HEK293 (cell line): ENCODE measurements around the gene TTC23.

Experiments
- CTCF ChIA-PET: fragments of 350-600 bp; formaldehyde crosslinking; extraction: SDS; loops from one replicate; lab custom pipeline; 2021; ENCODE audit warnings: antibody characterized with exemption; lab: Yijun Ruan, JAX
- POLR2A ChIA-PET: fragments of 300-600 bp; formaldehyde crosslinking; extraction: SDS; loops from one replicate; lab custom pipeline; 2020; ENCODE audit warnings: antibody characterized with exemption, inconsistent platforms; lab: Yijun Ruan, JAX
- H3K27ac ChIP-seq: fragments of 200-500 bp; sonication (Bioruptor generic); 2 replicates; pipeline ENCODE4 v1.5.1; 2014; ENCODE audit warnings: low read depth, low read length, control low read depth, inconsistent platforms; ENCODE audit errors: extremely low read depth
- H3K36me3 ChIP-seq, 2 experiments: fragments of 200-500 bp in 1 of 2; sonication (Bioruptor generic) in 1 of 2; 1 replicate in 1 of 2; 2 replicates in 1 of 2; pipeline ENCODE4 v1.5.1; 2014 to 2017; ENCODE audit warnings: inconsistent platforms in 2 of 2, low read length in 2 of 2; ENCODE audit not compliant: control insufficient read depth in 2 of 2, insufficient read depth in 1 of 2
- H3K4me1 ChIP-seq: fragments of 200-500 bp; sonication (Bioruptor generic); 2 replicates; pipeline ENCODE4 v1.5.1; 2014; ENCODE audit warnings: mild to moderate bottlenecking, low read length, inconsistent platforms; ENCODE audit not compliant: control insufficient read depth, insufficient read depth
- H3K4me3 ChIP-seq: 2 replicates; pipeline ENCODE4 v1.5.1; 2011; ENCODE audit warnings: low read depth, mild to moderate bottlenecking, control low read depth, low read length, moderate library complexity
- H3K9me3 ChIP-seq: fragments of 200-500 bp; sonication (Bioruptor generic); 2 replicates; pipeline ENCODE4 v1.5.1; 2014; ENCODE audit warnings: low read depth, low read length, inconsistent platforms; ENCODE audit not compliant: control insufficient read depth, insufficient read depth
- BCL11A ChIP-seq: fragments of 450-650 bp; formaldehyde crosslinking; IDR thresholded peaks from 2 replicates; pipeline ENCODE4 v1.5.1; 2016; ENCODE audit warnings: low read depth, missing biosample characterization, missing genetic modification characterization
- KLF8 ChIP-seq: fragments of 450-650 bp; formaldehyde crosslinking; IDR thresholded peaks from 2 replicates; pipeline ENCODE4 v1.5.1; 2016; ENCODE audit warnings: missing biosample characterization, missing genetic modification characterization
- OSR2 ChIP-seq: fragments of 450-650 bp; formaldehyde crosslinking; IDR thresholded peaks from 2 replicates; pipeline ENCODE4 v1.5.1; 2016; ENCODE audit warnings: missing biosample characterization, missing genetic modification characterization
- TCF7L2 ChIP-seq: IDR thresholded peaks from 2 replicates; pipeline ENCODE4 v1.6.1; 2011; ENCODE audit warnings: low read depth, mild to moderate bottlenecking, inconsistent platforms, low read length, moderate library complexity, borderline replicate concordance
- ZFP3 ChIP-seq: fragments of 450-650 bp; formaldehyde crosslinking; IDR thresholded peaks from 2 replicates; pipeline ENCODE4 v1.5.1; 2016; ENCODE audit warnings: low read depth, missing biosample characterization, missing genetic modification characterization
- ZFP41 ChIP-seq: fragments of 450-650 bp; formaldehyde crosslinking; IDR thresholded peaks from 2 replicates; pipeline ENCODE4 v1.5.1; 2016; ENCODE audit warnings: missing biosample characterization, missing genetic modification characterization, borderline replicate concordance
- ZNF140 ChIP-seq: fragments of 450-650 bp; formaldehyde crosslinking; IDR thresholded peaks from 2 replicates; pipeline ENCODE4 v1.5.1; 2016; ENCODE audit warnings: missing biosample characterization, missing genetic modification characterization
- ZNF146 ChIP-seq: fragments of 450-650 bp; formaldehyde crosslinking; IDR thresholded peaks from 2 replicates; pipeline ENCODE4 v1.5.1; 2016; ENCODE audit warnings: missing biosample characterization, missing genetic modification characterization
- ZNF155 ChIP-seq: fragments of 450-650 bp; formaldehyde crosslinking; IDR thresholded peaks from 2 replicates; pipeline ENCODE4 v1.5.1; 2016; ENCODE audit warnings: missing biosample characterization, missing genetic modification characterization
- ZNF157 ChIP-seq: fragments of 450-650 bp; formaldehyde crosslinking; IDR thresholded peaks from 2 replicates; pipeline ENCODE4 v1.5.1; 2016; ENCODE audit warnings: missing biosample characterization, missing genetic modification characterization
- ZNF202 ChIP-seq: fragments of 450-650 bp; formaldehyde crosslinking; IDR thresholded peaks from 2 replicates; pipeline ENCODE4 v1.5.1; 2016; ENCODE audit warnings: missing biosample characterization, missing genetic modification characterization, borderline replicate concordance
- ZNF266 ChIP-seq: fragments of 450-650 bp; formaldehyde crosslinking; IDR thresholded peaks from 2 replicates; pipeline ENCODE4 v1.5.1; 2016; ENCODE audit warnings: missing biosample characterization, missing genetic modification characterization, low read depth
- ZNF549 ChIP-seq: fragments of 450-650 bp; IDR thresholded peaks from 2 replicates; pipeline ENCODE4 v1.5.1; 2018; ENCODE audit warnings: missing biosample characterization, missing genetic modification characterization, mild to moderate bottlenecking, inconsistent platforms, moderate library complexity
- ZNF660 ChIP-seq: fragments of 450-650 bp; IDR thresholded peaks from 2 replicates; pipeline ENCODE4 v1.5.1; 2018; ENCODE audit warnings: missing biosample characterization, mild to moderate bottlenecking, missing genetic modification characterization
- ZNF791 ChIP-seq: fragments of 450-650 bp; formaldehyde crosslinking; IDR thresholded peaks from 2 replicates; pipeline ENCODE4 v1.5.1; 2016; ENCODE audit warnings: missing biosample characterization, missing genetic modification characterization
- ZSCAN30 ChIP-seq: fragments of 450-650 bp; IDR thresholded peaks from 2 replicates; pipeline ENCODE4 v1.5.1; 2018; ENCODE audit warnings: missing biosample characterization, mild to moderate bottlenecking, missing genetic modification characterization, moderate library complexity
- TF ChIP-seq, protein P1 (sequence below): fragments of 450-650 bp; formaldehyde crosslinking; IDR thresholded peaks from 2 replicates; pipeline ENCODE4 v1.5.1; 2016; ENCODE audit warnings: missing biosample characterization, missing genetic modification characterization
- TF ChIP-seq, protein P2 (sequence below): fragments of 450-650 bp; formaldehyde crosslinking; IDR thresholded peaks from 2 replicates; pipeline ENCODE4 v1.5.1; 2017; ENCODE audit warnings: missing biosample characterization, missing genetic modification characterization
- TF ChIP-seq, protein P3 (sequence below): fragments of 450-650 bp; formaldehyde crosslinking; IDR thresholded peaks from 2 replicates; pipeline ENCODE4 v1.5.1; 2016; ENCODE audit warnings: missing biosample characterization, missing genetic modification characterization
- TF ChIP-seq, protein P4 (sequence below): fragments of 450-650 bp; formaldehyde crosslinking; IDR thresholded peaks from 2 replicates; pipeline ENCODE4 v1.5.1; 2017; ENCODE audit warnings: missing biosample characterization, missing genetic modification characterization
- TF ChIP-seq, protein P5 (sequence below): fragments of 450-650 bp; formaldehyde crosslinking; IDR thresholded peaks from 2 replicates; pipeline ENCODE4 v1.5.1; 2016; ENCODE audit warnings: missing biosample characterization, missing genetic modification characterization

TTC23 gene

DNA sequence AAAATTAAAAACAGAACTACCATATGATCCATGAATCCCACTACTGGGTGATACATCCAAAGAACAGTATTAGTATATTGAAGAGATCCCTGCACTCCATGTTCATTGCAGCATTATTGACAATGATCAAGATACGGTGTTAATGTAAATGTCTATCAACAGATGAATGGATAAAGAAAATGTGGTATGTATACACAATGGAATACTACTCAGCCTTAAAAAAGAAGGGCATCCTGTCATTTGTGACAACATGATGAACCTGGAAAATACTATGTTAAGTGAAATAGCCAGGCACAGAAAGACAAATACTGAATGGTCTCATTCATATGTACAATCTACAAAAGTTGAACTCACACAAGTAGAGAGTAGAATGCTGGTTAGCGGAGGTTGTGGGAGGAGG is 16.6 kb downstream of the TTC23 start:
- POLR2A ChIA-PET, result no interaction called here
- Histone ChIP-seq H3K4me1 (no peaks in the 10 kb centered on the region), H3K27ac (no peak overlapping the region), H3K4me3 (no peak overlapping the region), H3K36me3 (peaks cover 11 to 12% of the 10 kb centered on the region in 2 experiments), H3K9me3 (no peaks in the 10 kb centered on the region)
- CTCF ChIA-PET, result interaction anchor here (0.6 kb wide), 1 partner anchor 132 kb away, joined by 3 read pairs; no protein-coding TSS in a partner anchor
- TF ChIP-seq ZNF266 (tag by site-specific recombination) (no peak), ZNF140 (tag by site-specific recombination) (no peak), ZNF146 (tag by site-specific recombination) (peak; percentile 91), TCF7L2 (no peak)
- TF ChIP-seq, protein P1, sequence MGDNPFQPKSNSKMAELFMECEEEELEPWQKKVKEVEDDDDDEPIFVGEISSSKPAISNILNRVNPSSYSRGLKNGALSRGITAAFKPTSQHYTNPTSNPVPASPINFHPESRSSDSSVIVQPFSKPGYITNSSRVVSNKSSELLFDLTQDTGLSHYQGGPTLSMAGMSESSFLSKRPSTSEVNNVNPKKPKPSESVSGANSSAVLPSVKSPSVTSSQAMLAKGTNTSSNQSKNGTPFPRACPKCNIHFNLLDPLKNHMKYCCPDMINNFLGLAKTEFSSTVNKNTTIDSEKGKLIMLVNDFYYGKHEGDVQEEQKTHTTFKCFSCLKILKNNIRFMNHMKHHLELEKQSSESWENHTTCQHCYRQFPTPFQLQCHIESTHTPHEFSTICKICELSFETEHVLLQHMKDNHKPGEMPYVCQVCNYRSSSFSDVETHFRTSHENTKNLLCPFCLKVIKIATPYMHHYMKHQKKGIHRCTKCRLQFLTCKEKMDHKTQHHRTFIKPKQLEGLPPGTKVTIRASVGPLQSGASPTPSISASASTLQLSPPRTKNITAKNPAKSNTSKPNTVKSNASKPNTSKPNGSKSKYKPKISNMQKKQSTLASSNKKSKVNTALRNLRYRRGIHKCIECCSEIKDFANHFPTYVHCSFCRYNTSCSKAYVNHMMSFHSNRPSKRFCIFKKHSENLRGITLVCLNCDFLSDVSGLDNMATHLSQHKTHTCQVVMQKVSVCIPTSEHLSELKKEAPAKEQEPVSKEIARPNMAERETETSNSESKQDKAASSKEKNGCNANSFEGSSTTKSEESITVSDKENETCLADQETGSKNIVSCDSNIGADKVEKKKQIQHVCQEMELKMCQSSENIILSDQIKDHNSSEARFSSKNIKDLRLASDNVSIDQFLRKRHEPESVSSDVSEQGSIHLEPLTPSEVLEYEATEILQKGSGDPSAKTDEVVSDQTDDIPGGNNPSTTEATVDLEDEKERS (tag by site-specific recombination), result 0 out of 2 replicates have a peak, but pooled peaks have one; percentile 9

DNA sequence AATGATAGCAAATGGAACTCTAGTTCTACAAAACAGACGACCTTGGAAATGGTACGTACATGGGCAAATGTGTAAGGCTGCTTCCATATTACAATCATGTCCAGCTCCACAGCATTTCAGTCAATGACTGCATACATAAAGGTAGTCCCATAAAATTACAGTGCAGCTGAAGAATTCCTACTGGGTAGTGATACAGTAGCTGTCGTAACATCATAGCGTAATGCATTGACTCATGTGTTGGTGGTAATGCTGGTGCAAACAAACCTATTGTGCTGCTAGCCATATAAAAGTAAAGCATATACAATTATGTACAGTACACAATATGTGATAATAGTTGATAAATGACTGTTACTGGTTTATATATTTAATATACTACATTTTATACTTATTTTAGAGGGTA is 18.5 kb downstream of the TTC23 start:
- Histone ChIP-seq H3K36me3 (peaks cover 7 to 27% of the 10 kb centered on the region in 2 experiments), H3K27ac (no peak overlapping the region), H3K4me3 (no peak overlapping the region), H3K4me1 (no peaks in the 10 kb centered on the region), H3K9me3 (no peaks in the 10 kb centered on the region)
- TF ChIP-seq, protein P2, sequence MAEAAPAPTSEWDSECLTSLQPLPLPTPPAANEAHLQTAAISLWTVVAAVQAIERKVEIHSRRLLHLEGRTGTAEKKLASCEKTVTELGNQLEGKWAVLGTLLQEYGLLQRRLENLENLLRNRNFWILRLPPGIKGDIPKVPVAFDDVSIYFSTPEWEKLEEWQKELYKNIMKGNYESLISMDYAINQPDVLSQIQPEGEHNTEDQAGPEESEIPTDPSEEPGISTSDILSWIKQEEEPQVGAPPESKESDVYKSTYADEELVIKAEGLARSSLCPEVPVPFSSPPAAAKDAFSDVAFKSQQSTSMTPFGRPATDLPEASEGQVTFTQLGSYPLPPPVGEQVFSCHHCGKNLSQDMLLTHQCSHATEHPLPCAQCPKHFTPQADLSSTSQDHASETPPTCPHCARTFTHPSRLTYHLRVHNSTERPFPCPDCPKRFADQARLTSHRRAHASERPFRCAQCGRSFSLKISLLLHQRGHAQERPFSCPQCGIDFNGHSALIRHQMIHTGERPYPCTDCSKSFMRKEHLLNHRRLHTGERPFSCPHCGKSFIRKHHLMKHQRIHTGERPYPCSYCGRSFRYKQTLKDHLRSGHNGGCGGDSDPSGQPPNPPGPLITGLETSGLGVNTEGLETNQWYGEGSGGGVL (tag by site-specific recombination), result no peak
- TF ChIP-seq OSR2 (tag by site-specific recombination) (peak; percentile 29; the same call in 1 of the 2 replicates), ZNF155 (tag by site-specific recombination) (no peak), ZFP3 (tag by site-specific recombination) (no peak)
- ChIA-PET CTCF (interaction anchor here (0.6 to 1.8 kb wide), 4 partner anchors 18 to 1493 kb away, joined by 3 to 5 read pairs (median 4); no protein-coding TSS in a partner anchor), POLR2A (no interaction called here)

DNA sequence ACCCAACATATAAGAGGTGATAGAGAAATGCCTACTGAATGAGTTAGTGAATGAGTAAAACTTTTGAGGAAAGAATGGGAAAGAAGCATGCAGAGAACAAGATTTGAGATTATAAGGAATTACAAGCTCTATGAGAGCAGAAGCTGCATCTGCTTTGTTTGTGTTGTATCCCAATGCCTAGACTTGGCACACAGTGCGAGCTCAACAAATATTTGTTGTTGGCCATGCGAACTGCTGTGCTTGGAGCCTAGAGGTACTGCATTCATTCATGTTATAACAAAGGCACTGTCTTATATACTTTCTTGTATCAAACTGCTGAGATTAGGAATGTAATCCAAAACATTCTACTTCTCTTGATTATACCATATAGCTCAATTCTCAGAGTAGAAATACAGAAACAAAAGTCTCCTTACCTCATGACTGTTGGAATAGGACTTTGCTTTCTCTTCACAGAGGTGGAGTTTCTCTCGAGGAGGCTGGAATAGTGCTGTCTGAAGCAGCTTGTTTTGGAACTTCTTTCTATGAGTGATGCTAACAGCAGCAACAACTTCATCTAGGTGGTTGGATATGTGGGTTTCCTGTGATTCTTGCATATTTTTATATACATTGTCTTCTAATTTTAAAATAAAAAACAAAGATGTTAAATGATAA is 21.1 kb downstream of the TTC23 start:
- Histone ChIP-seq H3K4me1 (no peaks in the 10 kb centered on the region), H3K27ac (no peak overlapping the region), H3K36me3 (peaks cover 7 to 49% of the 10 kb centered on the region in 2 experiments), H3K4me3 (no peak overlapping the region), H3K9me3 (no peaks in the 10 kb centered on the region)
- CTCF ChIA-PET, result interaction anchor here (0.7 to 1.5 kb wide), 4 partner anchors 15 to 1499 kb away, joined by 3 to 9 read pairs (median 3); no protein-coding TSS in a partner anchor
- POLR2A ChIA-PET, result no interaction called here
- TF ChIP-seq, protein P3, sequence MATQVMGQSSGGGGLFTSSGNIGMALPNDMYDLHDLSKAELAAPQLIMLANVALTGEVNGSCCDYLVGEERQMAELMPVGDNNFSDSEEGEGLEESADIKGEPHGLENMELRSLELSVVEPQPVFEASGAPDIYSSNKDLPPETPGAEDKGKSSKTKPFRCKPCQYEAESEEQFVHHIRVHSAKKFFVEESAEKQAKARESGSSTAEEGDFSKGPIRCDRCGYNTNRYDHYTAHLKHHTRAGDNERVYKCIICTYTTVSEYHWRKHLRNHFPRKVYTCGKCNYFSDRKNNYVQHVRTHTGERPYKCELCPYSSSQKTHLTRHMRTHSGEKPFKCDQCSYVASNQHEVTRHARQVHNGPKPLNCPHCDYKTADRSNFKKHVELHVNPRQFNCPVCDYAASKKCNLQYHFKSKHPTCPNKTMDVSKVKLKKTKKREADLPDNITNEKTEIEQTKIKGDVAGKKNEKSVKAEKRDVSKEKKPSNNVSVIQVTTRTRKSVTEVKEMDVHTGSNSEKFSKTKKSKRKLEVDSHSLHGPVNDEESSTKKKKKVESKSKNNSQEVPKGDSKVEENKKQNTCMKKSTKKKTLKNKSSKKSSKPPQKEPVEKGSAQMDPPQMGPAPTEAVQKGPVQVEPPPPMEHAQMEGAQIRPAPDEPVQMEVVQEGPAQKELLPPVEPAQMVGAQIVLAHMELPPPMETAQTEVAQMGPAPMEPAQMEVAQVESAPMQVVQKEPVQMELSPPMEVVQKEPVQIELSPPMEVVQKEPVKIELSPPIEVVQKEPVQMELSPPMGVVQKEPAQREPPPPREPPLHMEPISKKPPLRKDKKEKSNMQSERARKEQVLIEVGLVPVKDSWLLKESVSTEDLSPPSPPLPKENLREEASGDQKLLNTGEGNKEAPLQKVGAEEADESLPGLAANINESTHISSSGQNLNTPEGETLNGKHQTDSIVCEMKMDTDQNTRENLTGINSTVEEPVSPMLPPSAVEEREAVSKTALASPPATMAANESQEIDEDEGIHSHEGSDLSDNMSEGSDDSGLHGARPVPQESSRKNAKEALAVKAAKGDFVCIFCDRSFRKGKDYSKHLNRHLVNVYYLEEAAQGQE (tag by site-specific recombination), result no peak
- no peak for TF ChIP-seq ZNF660
- no peak for TF ChIP-seq TCF7L2
- no peak for TF ChIP-seq ZNF202 (tag by site-specific recombination)
- no peak for TF ChIP-seq ZSCAN30
- no peak for TF ChIP-seq KLF8 (tag by site-specific recombination)
- TF ChIP-seq ZNF549 (tag by site-specific recombination), result no peak
- no peak for TF ChIP-seq ZNF157 (tag by site-specific recombination)
- TF ChIP-seq ZNF791 (tag by site-specific recombination), result no peak
- TF ChIP-seq BCL11A (tag by site-specific recombination), result no peak
- TF ChIP-seq ZFP41 (tag by site-specific recombination), result no peak
- TF ChIP-seq, protein P4, sequence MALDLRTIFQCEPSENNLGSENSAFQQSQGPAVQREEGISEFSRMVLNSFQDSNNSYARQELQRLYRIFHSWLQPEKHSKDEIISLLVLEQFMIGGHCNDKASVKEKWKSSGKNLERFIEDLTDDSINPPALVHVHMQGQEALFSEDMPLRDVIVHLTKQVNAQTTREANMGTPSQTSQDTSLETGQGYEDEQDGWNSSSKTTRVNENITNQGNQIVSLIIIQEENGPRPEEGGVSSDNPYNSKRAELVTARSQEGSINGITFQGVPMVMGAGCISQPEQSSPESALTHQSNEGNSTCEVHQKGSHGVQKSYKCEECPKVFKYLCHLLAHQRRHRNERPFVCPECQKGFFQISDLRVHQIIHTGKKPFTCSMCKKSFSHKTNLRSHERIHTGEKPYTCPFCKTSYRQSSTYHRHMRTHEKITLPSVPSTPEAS (tag by site-specific recombination), result no peak
- TF ChIP-seq, protein P5, sequence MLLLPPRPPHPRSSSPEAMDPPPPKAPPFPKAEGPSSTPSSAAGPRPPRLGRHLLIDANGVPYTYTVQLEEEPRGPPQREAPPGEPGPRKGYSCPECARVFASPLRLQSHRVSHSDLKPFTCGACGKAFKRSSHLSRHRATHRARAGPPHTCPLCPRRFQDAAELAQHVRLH (tag by site-specific recombination), result no peak
